Sigmoid colon (tissue), 7 donors: Measurements from ENCODE around the gene PARVG. TPM values are rescaled to one million over a fixed set of nuclear protein-coding genes. Genes with fewer than 3 reads are reported as not detected.

Source experiments
- DNase-seq: peaks from one replicate; pipeline ENCODE4 v3.0.0-alpha.2; 2019
- H3K27ac ChIP-seq, 4 donors: fragments of 200-600 bp; sonication (generic); one replicate each; pipeline ENCODE4 v1.5.1; 2016 to 2019; ENCODE audit warnings: mild to moderate bottlenecking in 1 of 4
- H3K27me3 ChIP-seq, 3 donors: fragments of 200-600 bp; sonication (generic); one replicate each; pipeline ENCODE4 v1.5.1; 2019; ENCODE audit warnings: mild to moderate bottlenecking in 1 of 3
- H3K36me3 ChIP-seq, 4 donors: fragments of 200-600 bp; sonication (generic); one replicate each; pipeline ENCODE4 v1.5.1; 2016 to 2019
- H3K4me1 ChIP-seq, 4 donors: fragments of 200-600 bp; sonication (generic); one replicate each; pipeline ENCODE4 v1.5.1; 2017 to 2019
- H3K4me3 ChIP-seq, 4 donors: fragments of 200-600 bp; sonication (generic); one replicate each; pipeline ENCODE4 v1.5.1; 2017 to 2019; ENCODE audit warnings: mild to moderate bottlenecking in 2 of 4, moderate library complexity in 1 of 4
- H3K9me3 ChIP-seq, 4 donors: fragments of 200-600 bp in 3 of 4; sonication (generic) in 3 of 4; one replicate each; pipeline versions ENCODE4 v1.5.1 to v1.6.1; 2013 to 2019
- EP300 ChIP-seq, 4 donors: sonication (generic); formaldehyde crosslinking; IDR thresholded peaks; one replicate each; pipeline ENCODE4 v1.6.1; 2017; ENCODE audit warnings: antibody characterized with exemption in 4 of 4
- POLR2A ChIP-seq, 2 donors: fragments of 450-650 bp; IDR thresholded peaks; one replicate each; pipeline ENCODE4 v1.6.1; 2016; ENCODE audit warnings: antibody characterized with exemption in 2 of 2, mild to moderate bottlenecking in 2 of 2, moderate library complexity in 2 of 2
- POLR2AphosphoS5 ChIP-seq, 4 donors: sonication (generic); formaldehyde crosslinking; IDR thresholded peaks; one replicate each; pipeline ENCODE4 v1.6.1; 2017; ENCODE audit warnings: antibody characterized with exemption in 4 of 4
- WGBS, 2 donors: extraction: QIAGEN DNeasy Blood & Tissue Kit; methylation state at CpG; one replicate each; pipeline ENCODE4 v1.1.7; 2013; 5-methylcytosine and 5-hydroxymethylcytosine counted together
- intact Hi-C: fragments of 100-400 bp; cut with DNase I; formaldehyde crosslinking; loops from one replicate; pipeline ENCODE4 v1.15.1; 2023
- polyA plus RNA-seq, 3 donors: library from polyadenylated mRNA; stranded (reverse); fragments of 200-250 nt; gene quantifications; one replicate each; pipeline ENCODE4 v1.2.3, GENCODE V29; 2013
- total RNA-seq, 4 donors: library from RNA; depleted of rRNA; stranded (reverse); fragments of >200 nt; gene quantifications; one replicate each; pipeline ENCODE4 v1.1.0, GENCODE V29; 2016
- TF ChIP-seq, protein P1 (sequence below), 4 experiments: fragments of 450-650 bp in 3 of 4; fragments of 200-600 bp in 1 of 4; IDR thresholded peaks; one replicate each; pipeline ENCODE4 v1.5.1; 2016 to 2019; ENCODE audit warnings: antibody characterized with exemption in 4 of 4, mild to moderate bottlenecking in 3 of 4, moderate library complexity in 2 of 4
- donor health status: healthy with polysubstance abuse.
- donor health status: Bipolar disorder and iron deficiency.
- donor health status: healthy.

Gene PARVG
- total and polyA plus RNA-seq, 7 donors = 3.0 to 65.1 (median 9.8) TPM

DNA sequence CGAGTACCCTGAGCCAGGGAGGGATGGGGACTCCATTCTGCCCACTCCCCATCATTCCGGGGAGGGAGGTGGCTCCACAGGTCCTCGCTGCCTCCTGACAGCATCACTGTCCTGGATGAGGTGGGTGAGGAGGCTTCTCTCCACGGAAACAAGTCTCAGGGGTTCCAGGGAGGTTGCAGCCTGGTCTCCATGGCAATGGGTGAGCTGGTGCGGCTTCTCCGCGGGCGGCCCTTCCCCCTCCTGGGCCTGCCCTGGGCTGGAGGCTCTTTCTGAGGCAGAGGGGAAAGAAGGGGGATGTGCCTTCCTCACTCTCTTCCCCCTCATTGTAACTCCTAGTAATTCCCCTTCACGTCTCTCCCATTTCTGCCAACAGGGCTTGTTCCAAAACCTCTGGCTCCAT is 37.1 kb upstream of the PARVG start:
- Histone ChIP-seq H3K27ac (peak overlapping the region in 3 of 4 donors; percentile 67 to 83 (median 82)), H3K9me3 (no peaks in the 10 kb centered on the region), H3K36me3 (peaks cover 0 to 5% (median 0%) of the 10 kb centered on the region in 4 donors), H3K4me1 (peaks cover 0 to 63% (median 55%) of the 10 kb centered on the region in 4 donors), H3K27me3 (no peaks in the 10 kb centered on the region), H3K4me3 (no peak overlapping the region)
- DNase-seq = no peak
- no peak for TF ChIP-seq POLR2A (IDR thresholded peaks at IDR 0.05)
- TF ChIP-seq, protein P1, sequence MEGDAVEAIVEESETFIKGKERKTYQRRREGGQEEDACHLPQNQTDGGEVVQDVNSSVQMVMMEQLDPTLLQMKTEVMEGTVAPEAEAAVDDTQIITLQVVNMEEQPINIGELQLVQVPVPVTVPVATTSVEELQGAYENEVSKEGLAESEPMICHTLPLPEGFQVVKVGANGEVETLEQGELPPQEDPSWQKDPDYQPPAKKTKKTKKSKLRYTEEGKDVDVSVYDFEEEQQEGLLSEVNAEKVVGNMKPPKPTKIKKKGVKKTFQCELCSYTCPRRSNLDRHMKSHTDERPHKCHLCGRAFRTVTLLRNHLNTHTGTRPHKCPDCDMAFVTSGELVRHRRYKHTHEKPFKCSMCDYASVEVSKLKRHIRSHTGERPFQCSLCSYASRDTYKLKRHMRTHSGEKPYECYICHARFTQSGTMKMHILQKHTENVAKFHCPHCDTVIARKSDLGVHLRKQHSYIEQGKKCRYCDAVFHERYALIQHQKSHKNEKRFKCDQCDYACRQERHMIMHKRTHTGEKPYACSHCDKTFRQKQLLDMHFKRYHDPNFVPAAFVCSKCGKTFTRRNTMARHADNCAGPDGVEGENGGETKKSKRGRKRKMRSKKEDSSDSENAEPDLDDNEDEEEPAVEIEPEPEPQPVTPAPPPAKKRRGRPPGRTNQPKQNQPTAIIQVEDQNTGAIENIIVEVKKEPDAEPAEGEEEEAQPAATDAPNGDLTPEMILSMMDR (IDR thresholded peaks at IDR 0.05) = no peak
- TF ChIP-seq EP300 (IDR thresholded peaks at IDR 0.05) = no peak
- WGBS, 2 donors = 49 to 79% methylated on average over 9 of the region's 9 CpGs
- intact Hi-C loops = loop anchor here (5.0 to 10.0 kb wide), 3 partner anchors 51 to 191 kb away; no protein-coding TSS in a partner anchor

DNA sequence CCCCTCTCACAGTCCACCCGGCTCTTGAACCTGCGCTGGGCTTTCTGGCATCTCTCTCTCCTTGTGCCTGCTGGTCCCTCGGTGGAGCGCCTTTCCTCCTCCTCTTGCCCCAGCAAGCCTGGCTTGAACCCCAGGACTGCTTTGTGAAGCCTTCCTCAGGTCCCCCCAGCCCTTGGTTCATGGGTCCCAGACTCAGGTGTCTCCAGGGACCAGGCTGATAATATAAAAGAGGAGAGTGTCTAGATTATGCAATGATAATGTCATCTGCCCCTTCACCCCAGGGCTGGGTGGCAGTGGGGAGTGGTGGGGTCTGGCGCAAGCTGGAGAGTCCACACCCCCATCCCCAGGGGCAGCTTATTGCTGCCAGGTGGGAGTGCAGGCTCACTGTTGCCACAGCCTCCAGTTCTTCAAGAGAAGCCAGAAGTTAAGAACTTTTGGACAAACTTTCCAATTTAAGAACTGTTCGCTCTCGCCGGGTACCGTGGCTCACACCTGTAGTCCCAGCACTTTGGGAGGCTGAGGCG is 36.6 kb upstream of the PARVG start:
- H3K27ac ChIP-seq = peak overlapping the region in 3 of 4 donors; percentile 67 to 83 (median 82)
- TF ChIP-seq POLR2A (IDR thresholded peaks at IDR 0.05) = no peak
- TF ChIP-seq, protein P1 (IDR thresholded peaks at IDR 0.05) = no peak
- no peak for TF ChIP-seq EP300 (IDR thresholded peaks at IDR 0.05)
- no peak for TF ChIP-seq POLR2AphosphoS5 (IDR thresholded peaks at IDR 0.05)
- H3K27me3 ChIP-seq = no peaks in the 10 kb centered on the region
- no peaks in the 10 kb centered on the region for H3K9me3 ChIP-seq
- no peak overlapping the region for H3K4me3 ChIP-seq
- no peak for DNase-seq
- intact Hi-C loops = loop anchor here (5.0 to 10.0 kb wide), 3 partner anchors 52 to 191 kb away; no protein-coding TSS in a partner anchor
- no peaks in the 10 kb centered on the region for H3K36me3 ChIP-seq
- H3K4me1 ChIP-seq = peaks cover 0 to 68% (median 60%) of the 10 kb centered on the region in 4 donors
- 82 to 94% methylated on average over 10 of the region's 10 CpGs for WGBS, 2 donors

DNA sequence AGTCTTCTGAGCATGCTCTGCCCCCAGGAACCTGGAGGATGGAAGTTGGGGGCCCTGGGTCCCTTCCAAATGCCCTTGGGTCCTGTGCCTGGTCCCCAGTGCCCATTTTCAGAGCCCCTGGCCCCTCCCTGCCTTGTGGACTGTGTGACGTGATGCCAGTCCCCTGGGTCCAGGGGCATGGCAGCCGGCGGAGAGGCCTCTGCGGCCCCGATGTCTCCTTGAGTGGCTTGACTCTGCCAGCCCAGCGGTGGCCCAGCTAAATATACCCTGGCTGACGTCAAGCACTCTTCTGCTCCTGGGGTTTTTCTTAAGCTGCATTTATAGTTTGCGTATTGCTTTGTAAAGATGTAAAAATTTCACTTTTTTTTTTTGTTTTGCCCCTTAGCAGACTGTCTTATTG is 35.2 kb upstream of the PARVG start:
- Histone ChIP-seq H3K27me3 (no peaks in the 10 kb centered on the region), H3K36me3 (no peaks in the 10 kb centered on the region), H3K9me3 (no peaks in the 10 kb centered on the region), H3K27ac (peak overlapping the region in 3 of 4 donors; percentile 67 to 83 (median 82)), H3K4me3 (no peak overlapping the region), H3K4me1 (peaks cover 0 to 69% (median 62%) of the 10 kb centered on the region in 4 donors)
- DNase-seq = peak; percentile 84
- intact Hi-C loops = loop anchor here (5.0 to 10.0 kb wide), 4 partner anchors 127 to 212 kb away; no protein-coding TSS in a partner anchor
- TF ChIP-seq EP300 (IDR thresholded peaks at IDR 0.05) (peak; percentile 30 to 65 (median 50)), POLR2AphosphoS5 (IDR thresholded peaks at IDR 0.05) (peak in 1 of 4 donors; percentile 27)
- TF ChIP-seq, protein P1 (IDR thresholded peaks at IDR 0.05) = no peak
- 75 to 84% methylated on average over 8 of the region's 8 CpGs for WGBS, 2 donors

DNA sequence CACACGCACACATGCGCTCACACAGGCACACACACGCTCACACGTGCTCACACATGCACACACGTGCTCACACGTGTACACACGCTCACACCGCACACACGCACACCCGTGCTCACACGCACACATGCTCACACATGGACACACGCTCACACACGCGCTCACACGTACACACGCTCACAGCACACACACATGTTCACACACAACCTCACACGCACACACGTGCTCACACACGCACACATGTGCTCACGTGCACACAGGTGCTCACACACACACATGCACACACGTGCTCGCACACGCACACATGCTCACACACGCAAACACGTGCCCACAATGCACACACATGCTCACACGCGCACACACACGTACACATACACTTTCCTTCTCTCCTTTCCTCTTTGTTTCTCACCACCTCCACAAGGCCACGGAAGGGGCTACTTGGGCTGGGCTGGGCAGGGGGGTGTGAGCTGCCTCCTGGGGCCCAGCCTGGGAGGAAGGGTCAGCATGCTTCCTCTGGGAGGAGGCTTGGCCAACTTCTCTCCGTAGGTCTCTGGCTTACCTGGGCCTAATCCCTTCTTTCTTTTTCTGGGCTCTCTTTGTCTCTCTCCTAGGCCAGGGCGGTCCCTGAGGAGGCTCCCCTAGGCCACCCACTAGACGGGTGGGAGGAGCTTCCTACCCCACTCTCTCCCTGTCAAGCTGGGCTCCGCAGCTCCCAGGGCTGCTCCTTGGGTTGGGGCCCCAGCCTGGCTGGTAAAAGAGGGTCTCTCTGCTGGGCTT is 34.5 kb upstream of the PARVG start:
- TF ChIP-seq POLR2A (IDR thresholded peaks at IDR 0.05) = no peak
- TF ChIP-seq POLR2AphosphoS5 (IDR thresholded peaks at IDR 0.05) = no peak
- no peak for TF ChIP-seq EP300 (IDR thresholded peaks at IDR 0.05)
- TF ChIP-seq, protein P1 (IDR thresholded peaks at IDR 0.05) = no peak
- no peaks in the 10 kb centered on the region for H3K36me3 ChIP-seq
- H3K4me1 ChIP-seq = peaks cover 0 to 69% (median 63%) of the 10 kb centered on the region in 4 donors
- H3K27me3 ChIP-seq = no peaks in the 10 kb centered on the region
- intact Hi-C loops = loop anchor here (5.0 to 10.0 kb wide), 4 partner anchors 126 to 211 kb away; no protein-coding TSS in a partner anchor
- H3K4me3 ChIP-seq = no peak overlapping the region
- peak overlapping the region in 3 of 4 donors; percentile 67 to 83 (median 82) for H3K27ac ChIP-seq
- no peak for DNase-seq
- WGBS, 2 donors = 88 to 89% methylated on average over 33 of the region's 33 CpGs
- H3K9me3 ChIP-seq = no peaks in the 10 kb centered on the region
